ENCODE data around the gene C11orf91.

DNA sequence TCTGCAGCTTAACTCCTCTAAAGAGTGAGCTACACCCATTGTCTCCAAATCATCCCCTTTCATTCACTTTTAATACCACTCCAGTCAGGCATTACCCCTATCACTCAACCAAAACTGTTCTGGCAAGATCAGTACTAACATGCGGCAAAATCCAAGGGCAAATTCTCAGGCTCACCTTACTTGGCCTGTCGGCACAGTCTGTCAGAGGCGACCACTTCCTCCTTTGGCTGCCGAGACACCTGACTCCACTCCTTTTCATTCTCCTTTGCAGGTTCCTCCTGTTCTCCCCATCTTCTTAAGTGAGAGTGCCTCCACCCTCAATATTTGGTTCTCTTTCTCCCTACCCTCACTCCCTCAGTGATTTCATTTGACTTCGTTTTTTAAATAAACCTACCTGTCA, 4.2 kb downstream of the C11orf91 start:
- TF ChIP-seq FOXM1 (IDR thresholded peaks at IDR 0.05; ENCODE audit: borderline replicate concordance) (no peak), BHLHE40 (IDR thresholded peaks at IDR 0.05; ENCODE audit: borderline replicate concordance) (no peak), L3MBTL2 (conservative IDR thresholded peaks at IDR 0.05) (no peak), TARDBP (IDR thresholded peaks at IDR 0.05) (no peak), ZNF384 (IDR thresholded peaks at IDR 0.05) (no peak), FOXK2 (IDR thresholded peaks at IDR 0.05) (no peak), SUZ12 (IDR thresholded peaks at IDR 0.05) (no peak), SP1 (IDR thresholded peaks at IDR 0.05) (no peak), ELF4 (IDR thresholded peaks at IDR 0.05) (no peak), FOXA1 (IDR thresholded peaks at IDR 0.05) (no peak), LEF1 (IDR thresholded peaks at IDR 0.05; ENCODE audit: borderline replicate concordance) (no peak)
